HG02973 (cell line): ENCODE data around the gene ITPKB.
A peak's percentile ranks its signal among the peaks of the same experiment; 100 is the strongest.
"Not testable (repeated sequence)": the region's sequence is repeated elsewhere in the genome, so short reads cannot be mapped to it uniquely, and the experiment has no call there.

Experiments
- ATAC-seq: cut with Tn5 transposase; IDR thresholded peaks from one replicate; pipeline ENCODE4 v1.9.1; 2021; ENCODE audit warnings: moderate library complexity; ENCODE audit not compliant: unreplicated experiment

Gene ITPKB

GRCh38 chr1:226628612-226629155, 110.4 kb downstream of the ITPKB start:
- ATAC-seq = no peak

- ATAC-seq = no peak
These were observed 111.0 kb downstream of the ITPKB start for GRCh38 chr1:226627924-226628611.

GRCh38 chr1:226627050-226627755, 111.9 kb downstream of the ITPKB start:
- ATAC-seq = no peak

GRCh38 chr1:226626577-226626956, 112.5 kb downstream of the ITPKB start:
- peak; percentile 82 for ATAC-seq

- ATAC-seq = peak; percentile 22
These were observed 113.1 kb downstream of the ITPKB start for GRCh38 chr1:226625832-226626576.

- ATAC-seq = no peak
These were observed 113.8 kb downstream of the ITPKB start for GRCh38 chr1:226625326-226625725.

- ATAC-seq = no peak
These were observed 114.6 kb downstream of the ITPKB start for GRCh38 chr1:226624526-226624925.

- ATAC-seq = no peak
These were observed 117.1 kb downstream of the ITPKB start for GRCh38 chr1:226622012-226622411.

GRCh38 chr1:226619031-226619430, 120.1 kb downstream of the ITPKB start:
- no peak for ATAC-seq

GRCh38 chr1:226618380-226618779, 120.7 kb downstream of the ITPKB start:
- no peak for ATAC-seq

GRCh38 chr1:226617719-226618118, 121.4 kb downstream of the ITPKB start:
- ATAC-seq = not testable (repeated sequence)

- ATAC-seq = no peak
These were observed 122.0 kb downstream of the ITPKB start for GRCh38 chr1:226617109-226617508.

GRCh38 chr1:226616636-226617035, 122.4 kb downstream of the ITPKB start:
- no peak for ATAC-seq

GRCh38 chr1:226615876-226616275, 123.2 kb downstream of the ITPKB start:
- no peak for ATAC-seq

- ATAC-seq = not testable (repeated sequence)
These were observed 127.1 kb downstream of the ITPKB start for GRCh38 chr1:226611980-226612379.

GRCh38 chr1:226611301-226611700, 127.8 kb downstream of the ITPKB start:
- no peak for ATAC-seq

- no peak for ATAC-seq
These were observed 128.4 kb downstream of the ITPKB start for GRCh38 chr1:226610671-226611070.

GRCh38 chr1:226609836-226610455, 129.1 kb downstream of the ITPKB start:
- ATAC-seq = no peak

GRCh38 chr1:226608699-226609505, 130.2 kb downstream of the ITPKB start:
- peak; percentile 76 for ATAC-seq

GRCh38 chr1:226607821-226608220, 131.3 kb downstream of the ITPKB start:
- ATAC-seq = no peak
